Endodermal cell (in vitro differentiated cells): ENCODE measurements around the gene CLSTN1. TPM values are rescaled to one million over a fixed set of nuclear protein-coding genes. Genes with fewer than 3 reads are reported as not detected.
A peak's percentile ranks its signal among the peaks of the same experiment; 100 is the strongest.

Source experiments
- DNase-seq: peaks from one replicate; pipeline ENCODE4 v3.0.0-alpha.2; 2017
- H3K27ac ChIP-seq: 2 replicates; pipeline ENCODE4 v1.5.1; 2013; ENCODE audit warnings: mild to moderate bottlenecking, low read depth, low read length, moderate library complexity
- H3K27me3 ChIP-seq: 2 replicates; pipeline ENCODE4 v1.6.1; 2013; ENCODE audit warnings: mild to moderate bottlenecking, low read length, moderate library complexity; ENCODE audit not compliant: insufficient read depth, control insufficient read depth, poor library complexity, severe bottlenecking
- H3K36me3 ChIP-seq: 2 replicates; pipeline ENCODE4 v1.7.0; 2013; ENCODE audit warnings: mild to moderate bottlenecking, low read length, moderate library complexity; ENCODE audit not compliant: control insufficient read depth, insufficient read depth
- H3K4me1 ChIP-seq: one replicate; pipeline ENCODE4 v1.7.0; 2013; ENCODE audit warnings: low read length; ENCODE audit not compliant: control insufficient read depth, insufficient read depth
- H3K4me3 ChIP-seq: 2 replicates; pipeline ENCODE4 v1.5.1; 2013; ENCODE audit warnings: mild to moderate bottlenecking, low read length, moderate library complexity
- H3K9ac ChIP-seq: 2 replicates; pipeline ENCODE4 v1.6.1; 2013; ENCODE audit warnings: mild to moderate bottlenecking, low read length, moderate library complexity; ENCODE audit not compliant: poor library complexity, severe bottlenecking; ENCODE audit errors: extremely low read depth
- H3K9me3 ChIP-seq: 2 replicates; pipeline ENCODE4 v1.6.1; 2013; ENCODE audit warnings: mild to moderate bottlenecking, low read length, moderate library complexity; ENCODE audit not compliant: control insufficient read depth
- H3K27ac Mint-ChIP-seq: 2 replicates; pipeline ENCODE4 v1.8.0; 2020; ENCODE audit warnings: mixed read lengths
- H3K27me3 Mint-ChIP-seq: 2 replicates; pipeline ENCODE4 v1.8.0; 2021; ENCODE audit warnings: mild to moderate bottlenecking, mixed read lengths; ENCODE audit not compliant: insufficient read depth
- H3K36me3 Mint-ChIP-seq: 2 replicates; pipeline ENCODE4 v1.8.0; 2020; ENCODE audit warnings: low read depth, mixed read lengths
- H3K4me1 Mint-ChIP-seq: 2 replicates; pipeline ENCODE4 v1.8.0; 2020; ENCODE audit warnings: mixed read lengths
- H3K4me3 Mint-ChIP-seq: 2 replicates; pipeline ENCODE4 v1.8.0; 2020; ENCODE audit warnings: mild to moderate bottlenecking, moderate library complexity, mixed read lengths
- H3K9me3 Mint-ChIP-seq: 2 replicates; pipeline ENCODE4 v1.8.0; 2020; ENCODE audit warnings: mild to moderate bottlenecking, mixed read lengths
- WGBS, 2 experiments: methylation state at CpG; one replicate each; pipeline versions ENCODE4 v1.1.5 to v1.1.7; 2013; ENCODE audit warnings: missing lambda C conversion rate in 2 of 2, mixed read lengths in 1 of 2; ENCODE audit not compliant: insufficient coverage in 1 of 2, insufficient read length in 1 of 2; 5-methylcytosine and 5-hydroxymethylcytosine counted together
- total RNA-seq, 2 donors: library from RNA; stranded (reverse); fragmentation: NEBNext Ultra II Directional in 1 of 2; extraction: Animal tissue kit (Norgen Biotek cat#: 25700) in 1 of 2; gene quantifications; 2 replicates in 1 of 2; 3 replicates in 1 of 2; pipeline ENCODE4 v1.2.1, GENCODE V29; 2021
- TF ChIP-seq, protein P1 (sequence below): fragments of 200-600 bp; sonication (generic); conservative IDR thresholded peaks from 2 replicates; pipeline ENCODE4 v1.5.0; 2021; ENCODE audit warnings: antibody characterized with exemption, mild to moderate bottlenecking

The CLSTN1 gene
- total RNA-seq, 2 donors from 2014 or later, result 96.6 to 116 TPM

DNA sequence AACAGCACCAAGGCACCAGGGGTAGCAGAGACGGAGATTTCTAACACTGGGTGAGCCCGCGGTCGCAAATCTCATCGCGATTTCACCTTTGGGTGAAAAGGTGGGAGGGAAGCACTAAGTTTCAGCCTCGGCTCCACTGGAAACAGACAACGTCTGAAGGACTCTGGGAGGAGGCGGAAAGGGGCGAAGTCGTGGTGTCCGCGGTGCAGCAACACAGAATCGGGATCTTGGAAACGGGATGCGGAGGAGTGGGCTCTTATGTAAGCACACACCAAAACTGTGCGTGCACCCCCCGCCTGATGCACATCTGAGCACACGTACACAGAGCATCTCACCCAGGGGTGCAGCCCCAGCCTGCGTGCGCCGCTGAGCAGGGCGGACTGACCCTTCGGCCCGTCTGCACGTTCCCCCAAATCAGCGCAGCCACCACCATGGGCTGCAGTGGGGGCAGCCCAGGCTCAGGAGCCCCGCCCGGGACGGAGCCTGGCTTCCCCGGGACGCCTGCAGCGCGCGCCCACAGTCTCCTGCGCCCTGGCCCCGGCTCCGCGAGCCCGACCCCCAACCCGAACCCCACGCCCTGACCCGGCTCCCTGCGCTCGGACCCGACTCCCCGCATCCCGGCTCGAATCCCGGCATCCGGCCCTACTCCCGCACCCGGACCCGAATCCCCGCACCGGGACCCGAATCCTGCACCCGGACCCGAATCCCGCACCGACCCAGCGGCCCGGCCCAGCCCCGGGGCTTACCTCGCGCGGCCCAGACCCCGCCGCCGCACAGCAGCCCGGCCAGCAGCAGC, 670 bp downstream of the CLSTN1 start:
- H3K4me1 Mint-ChIP-seq, result peaks cover 44% of the 10 kb centered on the region
- peak overlapping the region; percentile 88 for H3K4me3 Mint-ChIP-seq
- H3K27me3 Mint-ChIP-seq, result peaks cover 33% of the 10 kb centered on the region

DNA sequence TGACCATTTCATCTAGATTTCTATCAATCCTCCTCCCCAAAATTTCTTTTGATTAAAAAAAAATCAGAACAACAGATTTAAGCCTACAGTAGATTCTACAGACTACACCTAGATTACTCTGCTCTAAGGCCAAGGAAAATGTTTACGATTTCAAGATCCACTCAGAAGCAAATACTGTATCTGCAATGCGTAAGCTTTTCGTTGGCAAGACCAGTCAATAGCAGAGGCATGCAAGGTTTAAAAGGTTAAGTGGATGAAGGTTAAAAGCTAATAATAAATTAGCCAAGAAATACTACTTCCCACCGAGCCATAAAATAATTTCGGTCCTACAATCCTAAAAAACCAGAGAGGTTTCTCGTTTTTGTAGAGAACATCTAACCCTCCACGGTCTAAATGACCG, 1.3 kb downstream of the CLSTN1 start:
- DNase-seq, result no peak
- Histone ChIP-seq H3K36me3 (no peaks in the 10 kb centered on the region), H3K27me3 (peaks cover 8% of the 10 kb centered on the region), H3K27ac (no peak overlapping the region), H3K4me1 (peaks cover 15% of the 10 kb centered on the region), H3K9ac (peak overlapping the region; percentile 35), H3K4me3 (peak overlapping the region; percentile 96), H3K9me3 (no peaks in the 10 kb centered on the region)
- H3K27me3 Mint-ChIP-seq, result peaks cover 31% of the 10 kb centered on the region
- H3K4me1 Mint-ChIP-seq, result peaks cover 44% of the 10 kb centered on the region
- H3K36me3 Mint-ChIP-seq, result no peaks in the 10 kb centered on the region
- peak overlapping the region; percentile 88 for H3K4me3 Mint-ChIP-seq
- peak overlapping the region; percentile 65 for H3K27ac Mint-ChIP-seq
- TF ChIP-seq, protein P1, sequence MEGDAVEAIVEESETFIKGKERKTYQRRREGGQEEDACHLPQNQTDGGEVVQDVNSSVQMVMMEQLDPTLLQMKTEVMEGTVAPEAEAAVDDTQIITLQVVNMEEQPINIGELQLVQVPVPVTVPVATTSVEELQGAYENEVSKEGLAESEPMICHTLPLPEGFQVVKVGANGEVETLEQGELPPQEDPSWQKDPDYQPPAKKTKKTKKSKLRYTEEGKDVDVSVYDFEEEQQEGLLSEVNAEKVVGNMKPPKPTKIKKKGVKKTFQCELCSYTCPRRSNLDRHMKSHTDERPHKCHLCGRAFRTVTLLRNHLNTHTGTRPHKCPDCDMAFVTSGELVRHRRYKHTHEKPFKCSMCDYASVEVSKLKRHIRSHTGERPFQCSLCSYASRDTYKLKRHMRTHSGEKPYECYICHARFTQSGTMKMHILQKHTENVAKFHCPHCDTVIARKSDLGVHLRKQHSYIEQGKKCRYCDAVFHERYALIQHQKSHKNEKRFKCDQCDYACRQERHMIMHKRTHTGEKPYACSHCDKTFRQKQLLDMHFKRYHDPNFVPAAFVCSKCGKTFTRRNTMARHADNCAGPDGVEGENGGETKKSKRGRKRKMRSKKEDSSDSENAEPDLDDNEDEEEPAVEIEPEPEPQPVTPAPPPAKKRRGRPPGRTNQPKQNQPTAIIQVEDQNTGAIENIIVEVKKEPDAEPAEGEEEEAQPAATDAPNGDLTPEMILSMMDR, result no peak
- WGBS, 2 experiments, result 3 to 15% methylated on average over 5 to 8 of the region's 8 CpGs
- no peaks in the 10 kb centered on the region for H3K9me3 Mint-ChIP-seq

More for the DNA sequence above, 670 bp downstream of the CLSTN1 start:
- Histone ChIP-seq H3K36me3 (no peaks in the 10 kb centered on the region), H3K4me1 (peaks cover 15% of the 10 kb centered on the region), H3K9me3 (no peaks in the 10 kb centered on the region), H3K9ac (peak overlapping the region; percentile 35), H3K27me3 (peaks cover 8% of the 10 kb centered on the region), H3K4me3 (peak overlapping the region; percentile 96), H3K27ac (peak overlapping the region; percentile 13)
- TF ChIP-seq, protein P1, result no peak
- Mint-ChIP-seq H3K9me3 (no peaks in the 10 kb centered on the region), H3K36me3 (no peaks in the 10 kb centered on the region), H3K27ac (peak overlapping the region; percentile 65)
- peak; percentile 63 for DNase-seq
- WGBS, 2 experiments, result 0 to 1% methylated on average over 17 to 71 of the region's 71 CpGs

GRCh38 chr1:9821710-9822109, 2.1 kb downstream of the CLSTN1 start:
- TF ChIP-seq, protein P1, result no peak
- H3K9me3 Mint-ChIP-seq, result no peaks in the 10 kb centered on the region
- no peaks in the 10 kb centered on the region for H3K9me3 ChIP-seq
- peak overlapping the region; percentile 35 for H3K9ac ChIP-seq
- peaks cover 28% of the 10 kb centered on the region for H3K27me3 Mint-ChIP-seq
- H3K4me1 ChIP-seq, result peaks cover 15% of the 10 kb centered on the region
- H3K4me1 Mint-ChIP-seq, result peaks cover 47% of the 10 kb centered on the region
- H3K27ac Mint-ChIP-seq, result no peak overlapping the region
- peak overlapping the region; percentile 96 for H3K4me3 ChIP-seq
- H3K27ac ChIP-seq, result no peak overlapping the region
- H3K27me3 ChIP-seq, result peaks cover 8% of the 10 kb centered on the region
- H3K4me3 Mint-ChIP-seq, result peak overlapping the region; percentile 88
- no peak for DNase-seq
- no peaks in the 10 kb centered on the region for H3K36me3 Mint-ChIP-seq
- no peaks in the 10 kb centered on the region for H3K36me3 ChIP-seq
- 81 to 91% methylated on average over 2 to 4 of the region's 4 CpGs for WGBS, 2 experiments
